Lower leg skin (tissue), 3 donors: ENCODE data around the gene TTLL5.

Experiments used
- POLR2A ChIP-seq, 2 donors: fragments of 450-650 bp; IDR thresholded peaks; one replicate each; pipeline ENCODE4 v1.6.1; 2016 to 2017; ENCODE audit warnings: antibody characterized with exemption in 2 of 2, mild to moderate bottlenecking in 1 of 2, moderate library complexity in 1 of 2
- TF ChIP-seq, protein P1 (sequence below), 3 donors: fragments of 450-650 bp; IDR thresholded peaks; one replicate each; pipeline ENCODE4 v1.5.1; 2016; ENCODE audit warnings: antibody characterized with exemption in 3 of 3, mild to moderate bottlenecking in 3 of 3, moderate library complexity in 2 of 3

DNA sequence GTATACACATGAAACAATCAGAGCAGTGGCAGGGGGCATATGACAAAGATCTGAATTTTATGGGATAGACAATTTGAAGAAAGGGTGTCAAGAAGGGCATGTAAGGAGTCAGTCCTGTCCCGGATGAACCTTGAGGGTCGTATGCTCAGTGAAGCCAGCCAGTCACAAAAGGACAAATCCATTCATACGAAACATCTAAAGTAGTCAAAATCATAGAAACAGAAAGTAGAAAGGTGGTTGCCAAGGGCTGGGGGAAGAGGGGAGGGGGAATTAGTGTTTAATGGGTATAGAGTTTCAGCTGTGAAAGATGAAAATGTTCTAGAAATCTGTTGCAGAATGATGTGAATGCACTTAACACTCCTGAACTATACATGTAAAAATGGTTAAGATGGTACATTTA, 163.3 kb downstream of the TTLL5 start:
- TF ChIP-seq, protein P1, sequence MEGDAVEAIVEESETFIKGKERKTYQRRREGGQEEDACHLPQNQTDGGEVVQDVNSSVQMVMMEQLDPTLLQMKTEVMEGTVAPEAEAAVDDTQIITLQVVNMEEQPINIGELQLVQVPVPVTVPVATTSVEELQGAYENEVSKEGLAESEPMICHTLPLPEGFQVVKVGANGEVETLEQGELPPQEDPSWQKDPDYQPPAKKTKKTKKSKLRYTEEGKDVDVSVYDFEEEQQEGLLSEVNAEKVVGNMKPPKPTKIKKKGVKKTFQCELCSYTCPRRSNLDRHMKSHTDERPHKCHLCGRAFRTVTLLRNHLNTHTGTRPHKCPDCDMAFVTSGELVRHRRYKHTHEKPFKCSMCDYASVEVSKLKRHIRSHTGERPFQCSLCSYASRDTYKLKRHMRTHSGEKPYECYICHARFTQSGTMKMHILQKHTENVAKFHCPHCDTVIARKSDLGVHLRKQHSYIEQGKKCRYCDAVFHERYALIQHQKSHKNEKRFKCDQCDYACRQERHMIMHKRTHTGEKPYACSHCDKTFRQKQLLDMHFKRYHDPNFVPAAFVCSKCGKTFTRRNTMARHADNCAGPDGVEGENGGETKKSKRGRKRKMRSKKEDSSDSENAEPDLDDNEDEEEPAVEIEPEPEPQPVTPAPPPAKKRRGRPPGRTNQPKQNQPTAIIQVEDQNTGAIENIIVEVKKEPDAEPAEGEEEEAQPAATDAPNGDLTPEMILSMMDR (IDR thresholded peaks at IDR 0.05): no peak
- TF ChIP-seq POLR2A (IDR thresholded peaks at IDR 0.05): no peak
